HG02610 (cell line): ENCODE measurements around the gene PCDH9.
"Not testable (repeated sequence)": the region's sequence is repeated elsewhere in the genome, so short reads cannot be mapped to it uniquely, and the experiment has no call there.

Experiments
- ATAC-seq: cut with Tn5 transposase; IDR thresholded peaks from one replicate; pipeline ENCODE4 v1.9.1; 2021; ENCODE audit warnings: mild to moderate bottlenecking, moderate library complexity; ENCODE audit not compliant: unreplicated experiment

The PCDH9 gene

GRCh38 chr13:66328476-66328875, 901.7 kb downstream of the PCDH9 start:
- ATAC-seq, result no peak

- no peak for ATAC-seq
Observed at GRCh38 chr13:66323745-66324347, 906.3 kb downstream of the PCDH9 start.

GRCh38 chr13:66322936-66323335, 907.2 kb downstream of the PCDH9 start:
- ATAC-seq, result no peak

GRCh38 chr13:66322193-66322740, 907.9 kb downstream of the PCDH9 start:
- no peak for ATAC-seq

GRCh38 chr13:66314911-66315310, 915.2 kb downstream of the PCDH9 start:
- ATAC-seq, result no peak

- ATAC-seq, result no peak
Observed at GRCh38 chr13:66313413-66313812, 916.7 kb downstream of the PCDH9 start.

- ATAC-seq, result no peak
Observed at GRCh38 chr13:66312312-66313087, 917.6 kb downstream of the PCDH9 start.

GRCh38 chr13:66305961-66306617, 924.0 kb downstream of the PCDH9 start:
- no peak for ATAC-seq

- no peak for ATAC-seq
Observed at GRCh38 chr13:66301482-66301881, 928.7 kb downstream of the PCDH9 start.

- no peak for ATAC-seq
Observed at GRCh38 chr13:66301006-66301405, 929.1 kb downstream of the PCDH9 start.

- ATAC-seq, result no peak
Observed at GRCh38 chr13:66296875-66297274, 933.3 kb downstream of the PCDH9 start.

- ATAC-seq, result no peak
Observed at GRCh38 chr13:66296328-66296727, 933.8 kb downstream of the PCDH9 start.

GRCh38 chr13:66286806-66287205, 943.3 kb downstream of the PCDH9 start:
- ATAC-seq, result not testable (repeated sequence)

GRCh38 chr13:66275416-66275815, 954.7 kb downstream of the PCDH9 start:
- no peak for ATAC-seq

GRCh38 chr13:66273011-66273410, 957.1 kb downstream of the PCDH9 start:
- no peak for ATAC-seq

GRCh38 chr13:66266761-66267160, 963.4 kb downstream of the PCDH9 start:
- no peak for ATAC-seq

- ATAC-seq, result no peak
Observed at GRCh38 chr13:66266348-66266747, 963.8 kb downstream of the PCDH9 start.

GRCh38 chr13:66265371-66265770, 964.8 kb downstream of the PCDH9 start:
- no peak for ATAC-seq

- ATAC-seq, result no peak
Observed at GRCh38 chr13:66264971-66265370, 965.2 kb downstream of the PCDH9 start.

GRCh38 chr13:66262330-66262729, 967.8 kb downstream of the PCDH9 start:
- no peak for ATAC-seq

GRCh38 chr13:66259426-66259825, 970.7 kb downstream of the PCDH9 start:
- not testable (repeated sequence) for ATAC-seq
